Fibroblast of villous mesenchyme (primary cell): ENCODE results near the gene CFAP100. TPM values are rescaled to one million over a fixed set of nuclear protein-coding genes. Genes with fewer than 3 reads are reported as not detected.

Source experiments
- DNase-seq: peaks from one replicate; pipeline ENCODE4 v3.0.0-alpha.2; 2010; ENCODE audit warnings: low read depth
- H3K4me3 ChIP-seq: 2 replicates; pipeline ENCODE4 v1.5.1; 2011; ENCODE audit warnings: low read depth, mild to moderate bottlenecking, low read length
- CTCF ChIP-seq: IDR thresholded peaks from 2 replicates; pipeline ENCODE4 v1.5.1; 2012; ENCODE audit warnings: low read depth, mild to moderate bottlenecking, low read length; ENCODE audit not compliant: insufficient read depth
- total RNA-seq: library from RNA; depleted of rRNA; stranded (reverse); fragments of >200 nt; gene quantifications from 2 replicates; pipeline ENCODE4 v1.2.3, GENCODE V29; 2012

The CFAP100 gene
- total RNA-seq, 1 donor: not detected

GRCh38 chr3:126422121-126422520 lies 27.4 kb downstream of the CFAP100 start:
- H3K4me3 ChIP-seq: no peak overlapping the region
- TF ChIP-seq CTCF: no peak
- DNase-seq: no peak

GRCh38 chr3:126422571-126423091 lies 27.9 kb downstream of the CFAP100 start:
- DNase-seq: no peak
- H3K4me3 ChIP-seq: no peak overlapping the region
- no peak for TF ChIP-seq CTCF

GRCh38 chr3:126423191-126424038 lies 28.7 kb downstream of the CFAP100 start:
- H3K4me3 ChIP-seq: no peak overlapping the region
- no peak for TF ChIP-seq CTCF
- DNase-seq: no peak

- DNase-seq: no peak
- no peak for TF ChIP-seq CTCF
- no peak overlapping the region for H3K4me3 ChIP-seq
Observed at GRCh38 chr3:126424039-126424717, 29.5 kb downstream of the CFAP100 start.

- no peak for TF ChIP-seq CTCF
- no peak for DNase-seq
- no peak overlapping the region for H3K4me3 ChIP-seq
Observed at GRCh38 chr3:126424751-126425150, 30.0 kb downstream of the CFAP100 start.

- TF ChIP-seq CTCF: no peak
- no peak for DNase-seq
- H3K4me3 ChIP-seq: no peak overlapping the region
Observed at GRCh38 chr3:126431103-126431534, 36.4 kb downstream of the CFAP100 start.
